Measurements from ENCODE around the gene MEG3.

The MEG3 gene

DNA sequence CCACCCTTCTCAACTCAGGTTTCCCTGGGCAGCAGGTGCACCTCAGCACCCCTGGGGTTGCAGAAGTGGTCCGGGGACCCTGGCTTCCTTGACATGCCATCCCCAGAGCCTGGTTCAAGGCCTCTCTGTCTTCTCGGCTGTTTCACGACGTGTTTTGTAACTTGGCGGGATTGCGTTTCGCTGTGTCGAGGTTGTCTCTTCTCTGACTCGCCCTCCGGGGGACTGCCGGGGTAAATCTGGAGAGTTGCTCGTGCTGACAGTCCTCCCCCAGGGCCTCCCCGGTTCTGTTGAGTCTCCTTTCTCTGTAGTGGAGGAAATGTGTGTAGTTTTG, 25.6 kb downstream of the MEG3 start:
- DNase-seq: no peak

DNA sequence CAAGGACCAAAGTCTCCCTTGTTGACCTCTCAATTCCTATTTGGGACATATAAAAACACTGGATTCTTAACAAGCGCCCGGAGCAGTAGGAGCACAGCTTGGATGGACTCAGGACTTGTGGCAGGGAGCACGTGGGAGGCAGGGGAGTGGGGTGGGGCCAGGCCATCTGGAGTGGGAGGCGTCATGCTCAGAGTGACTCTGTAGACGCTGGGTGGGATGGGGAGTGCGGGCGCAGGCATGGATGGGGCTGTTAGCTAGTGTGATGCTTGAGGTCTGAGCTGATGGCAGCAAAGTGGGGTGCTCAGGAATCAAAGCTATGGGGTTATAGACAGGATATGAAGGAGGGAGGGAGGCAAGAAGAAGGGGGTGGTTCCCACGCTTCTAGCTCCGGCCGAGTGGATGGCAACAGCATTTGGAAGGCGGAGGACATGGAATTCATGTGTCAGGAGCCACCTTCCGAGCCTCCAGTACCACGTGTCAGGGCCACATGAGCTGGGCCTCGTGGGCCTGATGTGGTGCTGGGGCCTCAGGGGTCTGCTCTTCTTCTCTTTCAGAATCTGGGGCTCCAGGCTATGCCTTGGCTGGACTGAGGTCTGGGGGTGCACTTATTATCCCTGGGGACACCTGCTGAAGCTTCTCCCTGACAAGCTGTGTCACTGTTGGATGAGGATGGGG, 26.2 kb downstream of the MEG3 start:
- no peak for DNase-seq

- no peak for DNase-seq
Measured at GRCh38 chr14:100854435-100854834, 28.5 kb downstream of the MEG3 start.

DNA sequence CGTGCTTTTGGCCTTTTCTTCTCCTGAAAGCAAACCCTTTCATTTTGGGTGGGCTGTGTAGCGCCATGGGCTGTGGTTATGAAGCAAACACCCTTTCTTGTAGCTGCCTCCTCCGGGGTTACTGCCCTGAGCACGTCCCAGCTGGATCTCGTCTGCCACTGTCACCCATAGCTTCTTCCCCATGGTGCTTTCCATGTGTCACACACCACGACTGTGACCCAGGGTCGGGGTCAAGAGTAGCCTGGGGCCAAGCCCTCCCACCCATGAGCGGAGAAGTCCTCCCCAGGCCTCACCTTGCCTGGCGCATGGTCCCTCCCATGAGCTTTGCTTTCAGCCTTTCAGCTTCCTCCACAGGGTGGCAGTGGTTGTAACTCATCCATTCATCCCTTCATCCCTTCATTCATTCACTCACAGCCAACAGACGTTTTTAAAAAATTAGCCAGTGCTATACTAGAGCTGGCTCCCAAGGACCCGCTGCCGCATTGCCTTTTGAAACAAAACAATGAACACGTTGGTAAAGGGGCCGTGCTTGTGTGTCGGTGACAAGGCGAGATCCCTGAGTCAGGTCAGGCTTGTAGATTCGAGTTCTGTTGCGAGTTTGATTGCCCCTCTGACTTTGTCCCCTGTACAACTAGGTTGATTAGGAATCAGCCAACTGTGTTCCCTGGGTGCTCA, 29.5 kb downstream of the MEG3 start:
- no peak for DNase-seq

DNA sequence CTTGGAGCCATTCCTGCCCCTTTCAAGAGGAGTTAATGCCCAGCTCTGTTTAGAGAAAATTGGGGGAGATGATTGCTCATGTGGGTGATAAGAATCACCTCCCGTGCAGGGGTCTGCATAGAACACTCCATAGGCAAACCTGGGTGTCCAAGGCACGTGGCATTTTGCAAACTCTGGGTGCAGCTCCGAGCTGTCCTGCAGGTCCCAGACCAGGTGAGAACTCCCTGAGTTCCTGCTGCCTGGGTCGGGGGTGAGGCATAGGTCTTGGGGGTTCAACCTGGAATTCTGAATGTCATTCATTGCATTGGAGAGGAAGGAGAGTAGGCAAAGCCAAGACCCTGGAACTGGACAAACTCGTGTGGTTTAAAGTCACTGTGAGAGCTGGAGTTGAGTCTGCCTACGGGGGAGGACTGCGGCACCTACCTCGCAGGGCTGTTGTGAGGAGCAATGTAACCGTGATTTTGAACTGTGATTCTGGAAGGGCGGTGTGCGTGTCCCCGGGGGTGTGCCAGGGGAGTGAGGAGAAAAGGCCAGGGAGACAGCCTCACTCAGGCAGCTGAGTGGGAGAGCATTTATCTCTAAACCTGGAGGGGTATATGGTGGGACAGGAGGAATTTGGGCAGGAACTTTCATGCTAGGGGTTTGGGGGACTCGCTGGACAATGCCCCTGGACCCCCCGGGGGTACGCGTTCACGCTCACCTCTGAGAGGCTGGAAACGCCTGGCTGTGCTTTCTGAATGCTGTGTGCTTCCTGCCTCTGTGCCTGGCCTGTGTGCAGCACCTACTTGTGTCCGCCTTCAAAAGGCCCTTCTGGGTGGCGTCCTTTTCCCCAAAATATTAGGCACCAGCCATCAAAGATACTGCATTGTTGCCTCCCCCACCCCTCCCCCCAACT, 30.4 kb downstream of the MEG3 start:
- DNase-seq: no peak

- no peak for DNase-seq
Measured at GRCh38 chr14:100857233-100857922, 31.5 kb downstream of the MEG3 start.

- no peak for DNase-seq
Measured at GRCh38 chr14:100857923-100858837, 32.3 kb downstream of the MEG3 start.

DNA sequence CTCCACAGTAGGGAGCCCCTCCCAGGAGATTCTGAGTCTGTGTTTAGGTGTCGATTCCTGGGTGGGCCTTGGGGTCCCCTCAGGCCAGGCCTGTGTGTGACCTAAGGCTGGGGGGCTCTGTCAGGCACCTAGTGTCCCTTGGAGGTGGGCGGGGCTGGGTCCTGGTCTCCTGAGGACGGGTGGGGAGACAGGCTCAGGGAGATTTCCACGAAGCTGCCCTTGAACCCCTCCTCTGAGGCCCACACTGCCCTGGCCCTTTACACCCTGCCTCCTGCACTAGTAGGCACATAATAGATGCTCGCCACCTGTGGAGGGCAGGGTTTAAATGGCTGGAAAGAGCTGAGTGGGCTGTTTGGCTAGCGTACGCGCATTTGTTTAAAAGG, 32.9 kb downstream of the MEG3 start:
- DNase-seq: no peak

DNA sequence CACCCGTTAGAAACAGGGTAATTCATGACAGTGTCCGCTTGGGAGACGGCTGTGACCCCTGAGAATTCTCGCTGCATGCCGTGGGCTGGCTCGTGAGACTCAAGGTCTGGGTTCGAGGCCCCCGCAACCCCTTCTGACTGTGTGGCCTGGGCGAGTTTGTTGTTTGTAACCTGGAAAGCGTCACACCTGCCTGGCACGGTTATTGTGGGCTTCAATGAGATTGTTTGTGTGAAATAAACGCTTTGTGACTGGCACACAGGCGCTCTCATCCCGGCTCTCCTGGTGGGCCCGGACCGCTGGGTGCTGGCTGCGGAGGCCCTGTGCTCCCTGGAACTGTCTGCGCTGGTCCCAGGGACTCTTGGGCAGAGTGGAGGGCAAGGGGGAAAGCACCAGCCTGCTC, 33.9 kb downstream of the MEG3 start:
- DNase-seq: no peak

DNA sequence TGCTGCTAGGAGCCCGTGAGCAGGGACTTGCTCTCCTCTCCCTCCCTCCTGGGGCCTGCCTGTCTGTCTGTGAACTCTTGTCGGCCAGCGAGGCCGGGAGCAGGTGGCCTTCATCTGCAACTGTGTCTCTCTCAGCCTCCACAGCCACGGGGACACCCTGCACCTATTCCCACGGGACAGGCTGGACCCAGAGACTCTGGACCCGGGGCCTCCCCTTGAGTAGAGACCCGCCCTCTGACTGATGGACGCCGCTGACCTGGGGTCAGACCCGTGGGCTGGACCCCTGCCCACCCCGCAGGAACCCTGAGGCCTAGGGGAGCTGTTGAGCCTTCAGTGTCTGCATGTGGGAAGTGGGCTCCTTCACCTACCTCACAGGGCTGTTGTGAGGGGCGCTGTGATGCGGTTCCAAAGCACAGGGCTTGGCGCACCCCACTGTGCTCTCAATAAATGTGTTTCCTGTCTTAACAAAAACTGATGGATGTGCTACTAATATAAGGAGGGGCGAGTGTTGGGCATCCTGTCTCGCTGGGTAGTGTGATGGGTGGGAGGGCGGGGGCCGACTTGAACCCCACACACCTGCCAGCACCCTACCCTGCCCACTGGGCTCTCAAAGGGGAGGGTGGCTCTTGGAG, 34.8 kb downstream of the MEG3 start:
- no peak for DNase-seq

DNA sequence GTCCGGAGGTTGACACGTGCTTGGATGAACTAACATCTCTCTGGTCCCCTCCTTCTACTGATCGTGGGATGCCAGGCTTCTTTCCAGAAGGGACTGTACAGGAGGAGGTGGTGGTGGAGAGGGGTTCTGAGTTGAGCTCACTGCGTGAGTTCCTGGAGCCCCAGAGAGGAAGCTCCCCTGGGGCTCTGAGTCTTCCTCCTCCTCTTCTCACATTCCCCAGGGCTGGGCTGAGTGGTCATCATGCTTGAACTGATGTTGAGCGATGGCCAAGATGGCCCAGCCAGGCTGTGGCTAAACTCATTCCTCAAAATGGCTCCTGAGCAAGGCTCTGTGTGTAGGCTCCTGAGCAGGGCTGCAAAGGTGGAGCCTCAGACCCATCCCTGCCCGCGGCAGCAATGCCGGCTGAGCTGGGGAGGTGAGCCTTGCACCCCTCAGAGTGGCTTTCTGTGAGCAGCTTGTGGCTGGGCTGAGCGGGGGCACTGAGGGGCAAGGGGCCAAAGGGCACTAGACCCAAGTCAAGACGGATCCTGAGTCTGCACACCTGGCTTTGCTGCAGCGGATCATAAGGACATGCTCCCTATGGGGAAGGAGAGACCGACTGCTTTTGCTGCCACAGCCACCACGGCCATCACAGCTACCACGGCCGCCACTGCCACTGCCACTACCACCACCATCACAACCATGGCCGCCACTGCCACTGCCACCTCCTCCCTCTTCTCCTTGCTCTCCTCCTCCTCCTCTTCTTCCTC, 35.4 kb downstream of the MEG3 start:
- DNase-seq: no peak

- DNase-seq: no peak
Measured at GRCh38 chr14:100861937-100862247, 36.0 kb downstream of the MEG3 start.

DNA sequence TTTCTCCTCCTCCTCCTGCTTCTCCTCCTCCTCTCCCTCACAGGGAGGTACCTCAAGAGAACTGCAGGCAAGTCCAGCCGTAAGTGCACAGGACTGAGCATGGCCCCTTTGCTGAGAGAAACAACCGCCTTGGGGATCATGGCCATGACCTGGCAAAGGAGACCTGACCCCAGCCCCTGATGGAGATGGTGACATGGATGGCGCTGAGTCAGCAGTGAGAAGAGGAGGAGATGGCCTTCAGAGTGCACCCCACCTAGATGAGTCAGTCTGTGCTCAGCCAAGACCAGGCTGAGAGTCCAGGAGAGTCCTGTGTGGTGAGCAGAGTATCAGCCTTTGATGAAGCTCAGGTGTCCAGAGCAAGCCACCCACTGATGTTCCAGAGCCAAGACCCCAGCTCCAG, 36.4 kb downstream of the MEG3 start:
- no peak for DNase-seq

DNA sequence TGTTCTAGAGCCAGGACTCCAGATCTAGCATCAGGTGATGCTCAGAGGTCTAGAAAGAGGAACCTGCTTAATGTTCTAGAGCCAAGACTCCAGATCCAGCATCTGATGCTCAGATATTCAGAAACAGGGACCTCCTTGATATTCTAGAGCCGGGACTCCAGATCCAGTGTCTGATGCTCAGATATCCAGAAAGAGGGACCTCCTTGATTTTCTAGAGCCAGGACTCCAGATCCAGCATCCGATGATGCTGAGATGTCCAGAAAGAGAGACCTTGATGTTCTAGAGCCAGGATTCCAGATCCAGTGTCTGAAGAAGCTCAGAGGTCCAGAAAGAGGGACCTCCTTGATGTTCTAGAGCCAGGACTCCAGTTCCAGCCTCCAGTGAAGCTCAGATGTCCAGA, 36.9 kb downstream of the MEG3 start:
- no peak for DNase-seq

GRCh38 chr14:100864206-100864605, 38.3 kb downstream of the MEG3 start:
- DNase-seq: no peak

DNA sequence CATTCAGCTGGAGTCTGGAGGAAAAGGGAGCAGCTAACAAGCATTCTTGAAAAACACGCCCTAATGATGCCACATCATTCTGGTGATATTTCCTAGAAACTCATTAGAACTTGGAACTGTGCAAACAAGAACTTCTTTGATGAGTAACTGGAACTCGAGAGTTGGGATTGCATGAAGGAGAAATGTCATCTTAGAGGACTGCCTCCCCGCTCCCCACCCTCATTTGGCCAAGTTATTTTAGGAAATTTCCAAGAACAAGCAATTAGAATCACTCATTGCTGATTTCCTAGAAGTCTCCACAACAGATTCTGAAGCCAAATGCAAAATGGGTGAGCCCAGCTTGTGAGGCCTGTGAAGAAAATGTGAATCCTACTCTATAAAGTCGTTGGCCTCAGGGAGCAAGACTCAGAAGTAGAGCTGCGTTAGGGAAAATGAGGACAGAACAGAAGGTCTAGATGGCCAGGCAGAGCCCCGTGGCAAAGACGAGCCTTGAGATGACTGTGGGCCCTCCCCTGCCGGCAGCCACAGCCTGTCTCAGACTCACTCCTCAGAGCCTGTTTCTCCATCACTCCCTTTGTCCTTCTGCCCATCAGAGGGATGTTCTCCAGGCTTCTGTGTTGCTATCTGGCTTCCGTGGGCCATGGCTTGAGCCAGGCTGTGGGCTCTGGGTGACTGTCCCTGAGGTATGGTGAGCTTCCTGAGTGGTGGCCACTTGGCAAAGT, 39.2 kb downstream of the MEG3 start:
- no peak for DNase-seq

GRCh38 chr14:100865682-100866591, 40.0 kb downstream of the MEG3 start:
- no peak for DNase-seq

DNA sequence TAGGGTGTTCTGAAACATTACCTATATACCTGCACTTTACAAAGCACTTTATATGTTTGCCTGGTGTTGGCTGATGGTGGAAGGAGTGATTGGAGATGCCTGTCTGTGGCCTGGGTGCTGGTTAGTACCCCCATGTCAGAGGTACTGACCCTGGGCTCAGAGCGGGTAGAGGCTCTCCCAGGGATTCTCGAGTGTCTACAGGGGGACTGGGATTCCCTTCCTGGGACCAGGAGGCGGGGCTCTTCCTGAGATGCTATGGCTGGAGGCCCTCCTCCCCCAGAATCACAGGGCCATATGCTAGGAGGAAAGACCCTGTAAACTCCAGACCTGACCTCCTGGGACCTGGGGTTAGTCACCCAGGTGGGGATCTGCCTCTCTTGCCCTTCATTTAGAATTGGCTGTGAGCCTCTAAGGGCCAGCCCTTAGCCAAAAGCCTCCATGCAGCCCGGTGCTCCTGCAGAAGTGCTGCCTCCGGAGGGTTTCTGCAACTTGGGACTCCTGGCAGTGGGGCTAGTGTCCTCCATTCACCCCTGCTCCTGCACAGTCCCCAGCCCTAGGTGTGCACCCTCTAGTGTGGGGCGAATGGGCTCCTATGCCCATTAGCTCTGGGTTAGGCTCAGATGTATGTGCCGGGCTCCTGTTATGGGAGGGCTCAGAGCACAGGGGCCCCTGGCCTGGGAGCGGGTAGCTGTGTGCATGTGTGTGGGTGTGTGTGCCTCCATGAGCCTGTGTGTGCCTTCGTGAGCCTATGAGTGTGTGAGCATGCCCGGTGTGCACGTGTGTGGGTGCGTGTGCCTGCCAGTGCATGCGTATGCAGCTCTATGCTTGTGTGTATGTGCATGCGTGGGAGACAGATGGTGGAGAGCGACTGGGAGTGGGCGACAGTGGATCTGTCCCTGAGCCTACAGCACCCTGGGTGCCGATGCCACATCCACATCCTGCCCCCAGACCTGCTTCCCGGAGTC, 41.0 kb downstream of the MEG3 start:
- DNase-seq: no peak

Data from OCI-M1 (cell line).